GM12873 (cell line): ENCODE results near the gene PKD1L1.

ENCODE experiments used
- CTCF ChIP-seq: IDR thresholded peaks from 2 replicates; pipeline ENCODE4 v1.5.1; 2012; ENCODE audit warnings: low read depth, mild to moderate bottlenecking, moderate library complexity, low read length, control low read depth; ENCODE audit not compliant: insufficient read depth; ENCODE audit errors: missing control alignments

Gene PKD1L1

DNA sequence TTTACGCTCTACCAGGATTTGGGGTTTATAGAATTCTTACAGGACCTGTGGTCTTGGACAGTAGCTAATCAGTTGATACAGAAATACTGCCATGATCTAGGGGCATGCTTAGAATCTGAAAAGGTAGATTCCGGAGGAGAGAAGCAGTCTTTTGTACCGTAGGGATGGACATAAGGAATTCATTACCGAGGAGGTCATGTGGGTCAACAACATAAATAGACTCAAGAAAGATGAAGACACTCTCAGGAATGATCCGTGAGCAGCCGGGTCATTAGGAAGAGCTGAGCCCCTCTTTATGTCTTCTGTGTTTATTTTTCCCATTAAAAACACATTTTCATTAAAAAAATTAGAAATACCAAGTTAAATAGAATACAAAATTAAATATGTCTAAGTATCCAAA lies 206.3 kb downstream of the PKD1L1 start:
- TF ChIP-seq CTCF, result no peak

DNA sequence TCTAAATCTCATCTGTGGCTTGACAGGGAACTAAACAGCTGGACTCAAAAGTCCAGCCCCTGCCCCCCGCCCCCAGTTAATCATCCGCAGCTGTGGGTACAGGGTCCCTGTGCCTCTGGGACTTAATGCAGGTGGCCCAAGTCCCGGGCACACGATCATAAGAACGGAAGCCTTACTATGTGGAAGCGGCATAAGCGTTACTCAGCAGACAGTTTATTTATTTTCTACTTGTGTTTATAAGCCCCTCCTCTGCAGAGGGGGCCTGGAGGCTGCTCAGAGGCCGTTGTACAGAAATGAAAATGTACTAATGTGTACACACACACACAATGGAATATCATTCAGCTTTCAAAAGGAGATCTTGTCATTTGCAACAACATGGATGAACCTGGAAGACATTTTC lies 208.4 kb downstream of the PKD1L1 start:
- TF ChIP-seq CTCF, result no peak

GRCh38 chr7:47739301-47739875 lies 208.9 kb downstream of the PKD1L1 start:
- TF ChIP-seq CTCF, result no peak

GRCh38 chr7:47738563-47739166 lies 209.6 kb downstream of the PKD1L1 start:
- TF ChIP-seq CTCF, result no peak

DNA sequence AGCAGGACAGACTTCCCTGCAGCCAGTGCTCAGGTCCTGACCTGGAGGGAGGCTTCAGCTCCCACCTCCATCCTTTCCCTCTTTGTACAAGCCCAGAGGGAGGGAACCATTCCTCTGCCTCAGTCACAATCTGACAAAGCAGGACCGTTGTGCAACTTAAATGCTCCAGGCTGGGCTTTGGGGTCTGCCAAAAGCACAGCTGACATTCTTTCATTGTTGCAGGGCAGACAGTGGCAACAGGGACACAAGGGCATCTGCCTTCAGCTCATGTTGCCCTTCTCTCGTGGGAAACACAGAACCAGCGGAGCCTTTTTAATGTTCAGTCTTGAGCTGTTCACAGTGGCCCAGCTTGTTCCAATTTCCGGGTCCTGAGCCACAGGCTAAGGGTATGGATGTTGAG lies 210.7 kb downstream of the PKD1L1 start:
- TF ChIP-seq CTCF, result no peak

GRCh38 chr7:47735431-47736345 lies 212.6 kb downstream of the PKD1L1 start:
- TF ChIP-seq CTCF, result no peak

- no peak for TF ChIP-seq CTCF
Measured at GRCh38 chr7:47734949-47735291, 213.3 kb downstream of the PKD1L1 start.
